Psoas muscle (tissue), 8 donors: ENCODE measurements around the gene DZIP1L. TPM values are rescaled to one million over a fixed set of nuclear protein-coding genes. Genes with fewer than 3 reads are reported as not detected.

Experiments used
- ATAC-seq, 4 donors: fragments of 200-7000 bp; cut with Tn5 transposase; one replicate each; pipeline ENCODE4 v1.9.1; 2020; ENCODE audit warnings: moderate library complexity in 3 of 4, mild to moderate bottlenecking in 2 of 4
- DNase-seq, 2 donors: peaks; one replicate each; pipeline ENCODE4 v3.0.0-alpha.2; 2020
- H3K27ac ChIP-seq: fragments of 200-600 bp; one replicate; pipeline ENCODE4 v1.8.0; 2022
- H3K27me3 ChIP-seq, 3 donors: fragments of 200-600 bp in 1 of 3; one replicate each; pipeline versions ENCODE4 v1.6.1 to v1.8.0; 2013 to 2022; ENCODE audit warnings: low read length in 2 of 3, mild to moderate bottlenecking in 2 of 3, moderate library complexity in 1 of 3; ENCODE audit not compliant: insufficient read depth in 3 of 3
- H3K36me3 ChIP-seq, 2 donors: fragments of 200-600 bp in 1 of 2; one replicate each; pipeline versions ENCODE4 v1.6.1 to v1.8.0; 2013 to 2022; ENCODE audit warnings: low read depth in 1 of 2, mild to moderate bottlenecking in 1 of 2, moderate library complexity in 1 of 2; ENCODE audit not compliant: insufficient read depth in 1 of 2
- H3K4me1 ChIP-seq: fragments of 200-600 bp; one replicate; pipeline ENCODE4 v1.8.0; 2022
- H3K4me3 ChIP-seq: fragments of 200-600 bp; one replicate; pipeline ENCODE4 v1.8.0; 2022; ENCODE audit warnings: mild to moderate bottlenecking
- H3K9me3 ChIP-seq: fragments of 200-600 bp; one replicate; pipeline ENCODE4 v1.8.0; 2022
- WGBS, 3 donors: extraction: QIAGEN DNeasy Blood & Tissue Kit; methylation state at CpG; one replicate each; pipeline versions ENCODE4 v1.1.6 to v1.1.7; 2013; 5-methylcytosine and 5-hydroxymethylcytosine counted together
- intact Hi-C, 2 donors: fragments of 100-400 bp; cut with DNase I; formaldehyde crosslinking; loops; one replicate each; pipeline versions ENCODE4 v1.11.0 to v1.14.2; 2022
- polyA plus RNA-seq, 3 donors: library from polyadenylated mRNA; stranded (reverse); fragments of 200-250 nt; gene quantifications; one replicate each; pipeline ENCODE4 v1.2.3, GENCODE V29; 2013
- total RNA-seq, 4 donors: library from RNA; stranded (reverse); fragmentation: NEBNext Ultra II Directional in 2 of 4; extraction: Animal tissue kit (Norgen Biotek cat#: 25700) in 2 of 4; gene quantifications; one replicate each; pipeline versions ENCODE4 v1.2.1 to v1.2.4, GENCODE V29; 2021 to 2023
- TF ChIP-seq, protein P1 (sequence below): fragments of 200-600 bp; IDR thresholded peaks from one replicate; pipeline ENCODE4 v1.8.0; 2022; ENCODE audit warnings: antibody characterized with exemption
- donor health status: healthy with polysubstance abuse.
- donor health status: DM: no; HTN: no; CAD: no; lungs with moderate emphysema.
- donor health status: Bipolar disorder and iron deficiency.
- donor health status: healthy.
- donor health status: DM: yes; HTN: yes; CAD: no.
- donor health status: DM: no; HTN: no; CAD: no.
- donor health status: DM: no; HTN: no; CAD: no.
- donor health status: DM: yes; HTN: yes; CAD: no.

The DZIP1L gene
- total and polyA plus RNA-seq, 7 donors = 0.22 to 3.0 (median 1.0) TPM

DNA sequence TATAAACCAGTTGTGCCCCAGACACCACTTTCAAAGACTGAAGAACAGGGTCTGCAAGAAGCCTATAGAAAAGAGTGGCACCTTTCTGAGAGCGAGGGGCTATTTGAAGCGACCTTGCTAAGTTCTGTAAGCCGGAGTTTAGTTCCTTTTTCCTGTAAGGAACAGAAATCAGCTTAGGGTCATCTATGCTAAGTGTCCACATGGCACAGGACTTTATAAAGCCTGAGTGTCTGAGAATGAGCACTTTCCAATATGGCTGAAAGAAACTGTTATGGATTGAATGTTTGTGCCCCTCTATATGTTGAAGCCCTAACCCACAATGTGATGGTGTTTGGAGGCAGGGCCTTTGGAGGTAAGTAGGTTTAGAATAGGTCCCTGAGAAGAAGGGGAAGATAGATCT is 20.8 kb upstream of the DZIP1L start:
- 79 to 84% (median 83%) methylated on average over 3 of the region's 3 CpGs for WGBS, 3 donors
- Histone ChIP-seq H3K27me3 (peaks cover 0 to 3% (median 0%) of the 10 kb centered on the region in 3 donors), H3K9me3 (no peaks in the 10 kb centered on the region), H3K36me3 (no peaks in the 10 kb centered on the region), H3K4me3 (no peak overlapping the region), H3K4me1 (no peaks in the 10 kb centered on the region), H3K27ac (no peak overlapping the region)
- TF ChIP-seq, protein P1, sequence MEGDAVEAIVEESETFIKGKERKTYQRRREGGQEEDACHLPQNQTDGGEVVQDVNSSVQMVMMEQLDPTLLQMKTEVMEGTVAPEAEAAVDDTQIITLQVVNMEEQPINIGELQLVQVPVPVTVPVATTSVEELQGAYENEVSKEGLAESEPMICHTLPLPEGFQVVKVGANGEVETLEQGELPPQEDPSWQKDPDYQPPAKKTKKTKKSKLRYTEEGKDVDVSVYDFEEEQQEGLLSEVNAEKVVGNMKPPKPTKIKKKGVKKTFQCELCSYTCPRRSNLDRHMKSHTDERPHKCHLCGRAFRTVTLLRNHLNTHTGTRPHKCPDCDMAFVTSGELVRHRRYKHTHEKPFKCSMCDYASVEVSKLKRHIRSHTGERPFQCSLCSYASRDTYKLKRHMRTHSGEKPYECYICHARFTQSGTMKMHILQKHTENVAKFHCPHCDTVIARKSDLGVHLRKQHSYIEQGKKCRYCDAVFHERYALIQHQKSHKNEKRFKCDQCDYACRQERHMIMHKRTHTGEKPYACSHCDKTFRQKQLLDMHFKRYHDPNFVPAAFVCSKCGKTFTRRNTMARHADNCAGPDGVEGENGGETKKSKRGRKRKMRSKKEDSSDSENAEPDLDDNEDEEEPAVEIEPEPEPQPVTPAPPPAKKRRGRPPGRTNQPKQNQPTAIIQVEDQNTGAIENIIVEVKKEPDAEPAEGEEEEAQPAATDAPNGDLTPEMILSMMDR = no peak
- DNase-seq (no peak), ATAC-seq (no peak)
- intact Hi-C loops = no loop called here

DNA sequence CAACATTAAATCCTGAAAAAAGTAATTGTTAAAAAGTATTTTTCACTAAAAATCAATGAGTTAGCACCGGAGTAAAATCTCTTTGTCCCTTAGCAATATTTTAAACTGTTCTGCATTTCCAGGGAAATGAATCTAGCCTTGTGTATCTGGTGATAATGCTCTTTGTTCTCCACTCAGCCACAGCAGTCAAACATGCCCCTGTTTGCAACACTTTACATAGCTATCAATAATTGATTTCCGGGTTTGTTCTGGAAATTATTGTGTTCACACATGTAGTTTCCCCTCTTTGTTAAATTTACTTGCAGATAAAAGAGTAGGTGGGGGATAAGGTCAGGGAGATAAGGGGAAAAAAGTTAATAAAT is 20.4 kb upstream of the DZIP1L start:
- ATAC-seq = no peak
- intact Hi-C loops = no loop called here
- Histone ChIP-seq H3K4me1 (no peaks in the 10 kb centered on the region), H3K4me3 (no peak overlapping the region), H3K9me3 (no peaks in the 10 kb centered on the region), H3K36me3 (no peaks in the 10 kb centered on the region), H3K27me3 (peaks cover 0 to 3% (median 0%) of the 10 kb centered on the region in 3 donors), H3K27ac (no peak overlapping the region)
- TF ChIP-seq, protein P1 = no peak
- no peak for DNase-seq
- WGBS, 3 donors = 81 to 88% (median 84%) methylated on average over 2 of the region's 2 CpGs

DNA sequence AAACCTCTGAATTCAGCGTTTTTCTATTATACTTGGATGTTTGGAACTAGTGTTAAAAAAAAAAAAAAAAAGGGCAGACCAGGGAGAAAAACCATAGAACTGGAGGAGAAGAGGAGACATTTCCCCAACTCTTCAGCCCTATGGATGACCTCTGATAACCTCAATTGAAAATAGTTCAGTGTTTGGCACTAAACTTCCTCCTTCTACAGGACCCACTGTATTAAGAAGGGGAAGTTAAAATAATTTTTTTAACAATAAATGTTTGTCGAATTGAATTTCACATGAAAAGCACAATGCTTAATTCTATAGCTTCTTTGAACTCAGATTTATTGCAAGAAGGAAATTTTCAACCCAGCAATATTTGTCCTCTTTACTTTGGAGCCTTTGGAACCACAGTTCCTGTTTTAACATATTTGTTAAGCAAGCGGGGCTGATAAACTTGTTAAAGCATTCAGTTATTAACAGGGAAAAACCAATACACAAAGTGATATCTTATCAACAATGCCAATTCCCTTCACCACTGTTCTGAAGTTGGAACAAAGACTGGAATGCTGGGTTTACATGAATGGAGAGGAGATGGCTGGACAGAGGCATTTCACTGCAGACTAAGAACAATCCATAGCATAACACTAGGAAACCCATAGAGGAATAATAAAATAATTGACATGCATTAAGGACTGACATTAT is 19.9 kb upstream of the DZIP1L start:
- Histone ChIP-seq H3K36me3 (no peaks in the 10 kb centered on the region), H3K27ac (no peak overlapping the region), H3K4me3 (no peak overlapping the region), H3K9me3 (no peaks in the 10 kb centered on the region), H3K4me1 (no peaks in the 10 kb centered on the region), H3K27me3 (no peaks in the 10 kb centered on the region)
- WGBS, 3 donors = 79 to 86% (median 84%) methylated on average over 3 of the region's 3 CpGs
- ATAC-seq (no peak), DNase-seq (no peak)
- TF ChIP-seq, protein P1 = no peak
- intact Hi-C loops = no loop called here

DNA sequence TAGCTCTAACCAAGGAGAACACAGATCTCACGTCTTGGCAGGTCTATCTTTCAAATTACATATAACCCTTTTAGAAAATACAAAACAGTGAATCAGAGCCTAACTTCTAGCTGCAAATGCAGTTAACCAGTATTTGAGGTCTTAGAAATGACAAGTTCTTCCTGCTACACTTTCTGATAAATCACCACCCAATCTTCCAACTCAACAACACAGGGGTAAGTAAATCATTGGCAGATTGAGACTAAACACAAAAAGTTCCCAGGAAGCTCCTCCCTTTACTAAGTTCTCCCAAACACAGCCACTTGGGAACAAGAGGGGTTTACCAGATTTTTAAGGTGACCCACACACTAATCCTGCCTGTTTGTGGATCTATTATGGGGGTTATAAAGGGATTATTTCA is 16.8 kb upstream of the DZIP1L start, which contains the start of gene A4GNT:
Gene A4GNT, minus strand, starts transcription at position 152 of the 400 bp plus-strand sequence. CDS start 1,134 bp downstream, outside the sequence.
- Histone ChIP-seq H3K4me1 (no peaks in the 10 kb centered on the region), H3K36me3 (no peaks in the 10 kb centered on the region), H3K4me3 (no peak within 1 kb of the TSS), H3K27me3 (no peaks in the 10 kb centered on the region), H3K27ac (no peak within 1 kb of the TSS), H3K9me3 (no peaks in the 10 kb centered on the region)
- DNase-seq (no peak), ATAC-seq (no peak)
- intact Hi-C loops = no loop called here
- TF ChIP-seq, protein P1 = no peak
- 66 to 75% (median 74%) methylated on average over 1 of the region's 1 CpG for WGBS, 3 donors
